Liver (tissue), 9 donors: ENCODE results near the gene PXMP4. TPM values are rescaled to one million over a fixed set of nuclear protein-coding genes. Genes with fewer than 3 reads are reported as not detected.

ENCODE experiments used
- DNase-seq: peaks from one replicate; pipeline ENCODE4 v3.0.0-alpha.2; 2017; ENCODE audit warnings: low spot score
- H3K27ac ChIP-seq, 2 donors: one replicate each; pipeline ENCODE4 v1.7.0; 2013; ENCODE audit warnings: inconsistent platforms in 2 of 2, low read length in 2 of 2, control low read depth in 1 of 2, low read depth in 1 of 2, mild to moderate bottlenecking in 1 of 2
- H3K27me3 ChIP-seq, 4 donors: one replicate each; pipeline versions ENCODE4 v1.6.1 to v1.7.0; 2013; ENCODE audit warnings: low read length in 3 of 4, inconsistent platforms in 1 of 4, mild to moderate bottlenecking in 1 of 4, moderate library complexity in 1 of 4; ENCODE audit not compliant: control insufficient read depth in 4 of 4, insufficient read depth in 4 of 4
- H3K36me3 ChIP-seq, 4 donors: one replicate each; pipeline versions ENCODE4 v1.6.1 to v1.7.0; 2013; ENCODE audit warnings: low read length in 3 of 4, mild to moderate bottlenecking in 3 of 4, low read depth in 1 of 4, moderate library complexity in 1 of 4; ENCODE audit not compliant: control insufficient read depth in 4 of 4, insufficient read depth in 3 of 4
- H3K4me1 ChIP-seq, 4 donors: one replicate each; pipeline versions ENCODE4 v1.6.1 to v1.7.0; 2013; ENCODE audit warnings: low read length in 3 of 4, mild to moderate bottlenecking in 3 of 4, moderate library complexity in 1 of 4; ENCODE audit not compliant: control insufficient read depth in 4 of 4, insufficient read depth in 4 of 4
- H3K4me3 ChIP-seq, 3 donors: one replicate each; pipeline versions ENCODE4 v1.6.1 to v1.7.0; 2013; ENCODE audit warnings: low read length in 3 of 3, control low read depth in 1 of 3, low read depth in 1 of 3, mild to moderate bottlenecking in 1 of 3
- H3K9ac ChIP-seq, 2 donors: one replicate each; pipeline ENCODE4 v1.7.0; 2013; ENCODE audit warnings: low read length in 2 of 2, mild to moderate bottlenecking in 2 of 2, moderate library complexity in 2 of 2, control low read depth in 1 of 2, low read depth in 1 of 2
- H3K9me3 ChIP-seq, 4 donors: one replicate each; pipeline versions ENCODE4 v1.6.1 to v1.7.0; 2013; ENCODE audit warnings: low read length in 3 of 4; ENCODE audit not compliant: control insufficient read depth in 4 of 4
- EGR1 ChIP-seq, 2 donors: IDR thresholded peaks; 2 replicates each; pipeline ENCODE4 v1.6.1; 2016 to 2018; ENCODE audit warnings: antibody characterized with exemption in 2 of 2, low read depth in 2 of 2
- FOXA1 ChIP-seq: IDR thresholded peaks from 2 replicates; pipeline ENCODE4 v1.6.1; 2016; ENCODE audit warnings: antibody characterized with exemption
- GABPA ChIP-seq, 2 donors: IDR thresholded peaks in 1 of 2; conservative IDR thresholded peaks in 1 of 2; 2 replicates each; pipeline ENCODE4 v1.6.1; 2016; ENCODE audit warnings: antibody characterized with exemption in 2 of 2, mild to moderate bottlenecking in 1 of 2, moderate library complexity in 1 of 2
- HNF4G ChIP-seq: IDR thresholded peaks from 2 replicates; pipeline ENCODE4 v1.6.1; 2016; ENCODE audit warnings: antibody characterized with exemption
- JUND ChIP-seq, 2 donors: IDR thresholded peaks; 2 replicates each; pipeline ENCODE4 v1.6.1; 2016; ENCODE audit warnings: antibody characterized with exemption in 2 of 2
- MAX ChIP-seq: IDR thresholded peaks from 2 replicates; pipeline ENCODE4 v1.6.1; 2016; ENCODE audit warnings: antibody characterized with exemption
- RAD21 ChIP-seq, 2 donors: IDR thresholded peaks; 2 replicates each; pipeline ENCODE4 v1.6.1; 2016; ENCODE audit warnings: antibody characterized with exemption in 2 of 2, mild to moderate bottlenecking in 2 of 2
- SP1 ChIP-seq: IDR thresholded peaks from 2 replicates; pipeline ENCODE4 v1.6.1; 2018; ENCODE audit warnings: antibody characterized with exemption, mild to moderate bottlenecking
- TAF1 ChIP-seq: conservative IDR thresholded peaks from 2 replicates; pipeline ENCODE4 v1.6.1; 2016; ENCODE audit warnings: antibody characterized with exemption, mild to moderate bottlenecking
- ZBTB33 ChIP-seq: IDR thresholded peaks from 2 replicates; pipeline ENCODE4 v1.6.1; 2016; ENCODE audit warnings: antibody characterized with exemption
- WGBS: extraction: QIAGEN DNeasy Blood & Tissue Kit; methylation state at CpG from one replicate; pipeline ENCODE4 v1.1.7; 2013; 5-methylcytosine and 5-hydroxymethylcytosine counted together
- polyA plus RNA-seq, 2 donors: library from polyadenylated mRNA; stranded (reverse) in 1 of 2; unstranded in 1 of 2; fragments of 200-250 nt in 1 of 2; fragments of >200 nt in 1 of 2; fragmentation: Nextera tagmentation in 1 of 2; extraction: Ambion mirVana in 1 of 2; gene quantifications; one replicate each; pipeline versions ENCODE4 v1.2.1 to v1.2.3, GENCODE V29; 2013 to 2015
- total RNA-seq, 2 donors: library from RNA; depleted of rRNA; stranded (reverse); fragments of >200 nt; gene quantifications; one replicate each; pipeline ENCODE4 v1.2.3, GENCODE V29; 2014
- TF ChIP-seq, protein P1 (sequence below): IDR thresholded peaks from 2 replicates; pipeline ENCODE4 v1.6.1; 2016; ENCODE audit warnings: antibody characterized with exemption
- donor health status: healthy.
- donor health status: healthy.
- donor health status: healthy.
- donor health status: healthy.
- donor health status: healthy.

The PXMP4 gene
- total and polyA plus RNA-seq, 4 donors, result 5.5 to 16.0 (median 9.3) TPM

DNA sequence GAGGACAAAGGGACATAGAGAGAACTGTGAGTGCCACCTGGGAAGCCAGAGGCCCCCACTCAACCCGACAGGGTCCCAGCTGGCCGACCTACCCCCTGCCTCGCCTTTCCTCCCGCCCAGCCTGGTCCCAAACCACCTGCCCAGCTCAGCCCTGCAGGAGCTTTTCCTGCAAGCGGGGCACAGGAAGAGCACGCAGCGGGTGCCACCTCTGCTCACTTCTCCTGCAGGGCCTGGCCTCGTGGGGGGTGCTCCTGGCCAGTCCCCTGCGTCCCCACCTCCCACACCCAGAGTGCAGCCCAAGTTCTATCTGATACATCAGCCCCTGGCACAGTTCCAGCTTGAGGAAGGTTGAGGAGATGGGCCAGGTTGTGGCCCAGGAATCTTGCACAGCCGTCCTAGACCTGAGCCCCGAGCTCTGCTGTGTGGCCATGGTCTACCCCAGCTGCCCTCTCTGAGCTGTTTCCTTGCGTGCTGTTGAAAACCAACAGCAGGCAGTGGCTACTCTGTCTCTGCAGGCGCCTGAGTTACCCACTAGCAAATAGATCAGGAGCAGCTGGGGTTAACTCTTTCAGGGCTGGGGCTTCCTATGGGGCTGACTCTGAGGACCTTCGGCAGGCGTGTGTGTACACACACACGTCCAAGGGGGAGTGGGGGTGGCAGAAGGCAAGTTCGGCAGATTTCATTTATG is 47.5 kb downstream of the PXMP4 start:
- Histone ChIP-seq H3K4me1 (peaks cover 7 to 31% (median 15%) of the 10 kb centered on the region in 4 donors), H3K36me3 (peaks cover 0 to 4% (median 0%) of the 10 kb centered on the region in 4 donors), H3K27ac (no peak overlapping the region), H3K9me3 (no peaks in the 10 kb centered on the region), H3K9ac (no peak overlapping the region), H3K27me3 (no peaks in the 10 kb centered on the region), H3K4me3 (no peak overlapping the region)
- no peak for DNase-seq
- no peak for TF ChIP-seq GABPA (IDR thresholded peaks at IDR 0.05 in 1 of 2, conservative IDR thresholded peaks at IDR 0.05 in 1 of 2)
- no peak for TF ChIP-seq HNF4G
- TF ChIP-seq, protein P1, sequence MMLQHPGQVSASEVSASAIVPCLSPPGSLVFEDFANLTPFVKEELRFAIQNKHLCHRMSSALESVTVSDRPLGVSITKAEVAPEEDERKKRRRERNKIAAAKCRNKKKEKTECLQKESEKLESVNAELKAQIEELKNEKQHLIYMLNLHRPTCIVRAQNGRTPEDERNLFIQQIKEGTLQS, result no peak
- TF ChIP-seq FOXA1, result no peak
- TF ChIP-seq RAD21 (IDR thresholded peaks at IDR 0.05), result no peak
- no peak for TF ChIP-seq SP1
- TF ChIP-seq EGR1 (IDR thresholded peaks at IDR 0.05; ENCODE audit: low read depth in 2 of 2), result no peak
- WGBS, result 81% methylated on average over 17 of the region's 17 CpGs

DNA sequence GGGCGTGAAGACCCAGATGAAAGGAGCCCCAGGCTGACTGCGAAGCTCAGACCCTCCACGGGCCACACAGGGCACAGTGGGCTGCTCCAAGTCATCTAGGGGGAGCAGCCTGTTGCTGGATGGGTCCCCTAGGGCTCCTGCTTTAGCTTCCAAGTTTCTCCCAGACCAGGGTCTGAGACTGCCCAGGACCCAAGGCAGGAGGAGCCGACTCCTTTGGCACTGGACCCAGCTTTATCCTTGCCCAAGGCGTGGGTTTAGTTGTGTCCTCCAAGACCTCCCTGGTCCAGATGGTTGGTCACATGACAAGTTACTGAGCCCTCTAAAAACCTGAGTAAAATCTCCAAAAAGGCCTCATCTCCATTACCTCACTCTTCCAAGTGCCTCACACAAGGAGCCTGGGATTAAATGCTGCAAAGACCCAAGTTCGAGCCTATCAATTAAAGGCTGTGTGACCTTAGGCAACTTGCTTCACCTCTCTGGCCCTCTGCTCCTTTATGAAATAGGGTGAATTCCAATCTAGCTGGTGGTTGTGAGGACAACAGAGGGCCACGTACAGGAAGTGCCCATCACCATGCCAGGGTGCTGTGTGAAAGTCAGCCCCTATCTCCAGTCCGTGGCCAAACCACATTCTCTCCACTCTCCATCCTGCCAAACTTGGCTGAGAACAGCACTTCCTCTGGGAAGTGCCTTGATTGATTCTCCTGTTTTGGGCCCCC is 48.4 kb downstream of the PXMP4 start:
- Histone ChIP-seq H3K4me1 (peaks cover 7 to 40% (median 19%) of the 10 kb centered on the region in 4 donors), H3K27ac (no peak overlapping the region), H3K9me3 (no peaks in the 10 kb centered on the region), H3K27me3 (no peaks in the 10 kb centered on the region), H3K4me3 (no peak overlapping the region), H3K9ac (no peak overlapping the region), H3K36me3 (peaks cover 0 to 4% (median 0%) of the 10 kb centered on the region in 4 donors)
- TF ChIP-seq FOXA1, result no peak
- TF ChIP-seq MAX, result no peak
- no peak for TF ChIP-seq TAF1
- no peak for TF ChIP-seq ZBTB33
- TF ChIP-seq SP1, result no peak
- TF ChIP-seq RAD21 (IDR thresholded peaks at IDR 0.05), result no peak
- TF ChIP-seq JUND (IDR thresholded peaks at IDR 0.05), result no peak
- 90% methylated on average over 8 of the region's 8 CpGs for WGBS
- no peak for DNase-seq

DNA sequence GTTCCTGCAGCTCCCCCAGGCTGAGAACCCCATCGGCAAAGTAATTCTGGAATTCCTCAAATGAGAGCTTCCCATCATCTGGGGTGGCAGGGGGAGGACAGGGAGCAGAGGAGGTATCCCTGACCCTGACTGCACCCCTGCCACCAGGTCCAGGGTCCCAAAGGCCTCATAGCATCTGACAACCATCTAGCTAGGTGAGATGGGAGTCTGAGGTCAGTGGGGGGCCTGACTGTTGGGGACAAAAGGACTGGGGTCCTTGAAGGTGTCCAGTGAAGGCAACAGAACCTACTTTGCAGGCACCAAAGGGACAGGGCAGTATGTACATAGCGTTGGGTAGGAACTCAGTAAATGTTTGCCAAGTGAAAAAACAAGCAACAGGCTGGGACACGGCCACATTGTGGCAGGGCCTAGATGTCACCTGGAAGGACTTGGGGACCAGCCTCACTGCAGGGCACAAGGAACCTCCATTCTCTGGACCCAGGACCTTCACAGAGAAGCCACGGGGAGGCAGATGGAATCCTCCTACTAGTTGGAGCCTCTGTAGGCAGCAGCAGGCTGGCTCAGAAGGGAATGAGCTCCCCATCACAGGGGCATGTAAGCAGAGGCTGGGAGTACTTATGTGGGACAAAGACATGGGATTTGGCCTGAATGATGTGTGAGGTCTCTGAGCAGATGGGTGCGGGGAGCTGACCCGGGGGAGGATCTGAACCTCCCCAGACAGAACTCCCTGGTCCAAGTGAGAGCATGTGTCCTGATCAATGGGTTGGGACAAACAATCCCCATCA is 49.2 kb downstream of the PXMP4 start:
- no peaks in the 10 kb centered on the region for H3K9me3 ChIP-seq
- no peak overlapping the region for H3K4me3 ChIP-seq
- TF ChIP-seq EGR1 (IDR thresholded peaks at IDR 0.05; ENCODE audit: low read depth in 2 of 2) (no peak), MAX (no peak)
- peaks cover 0 to 4% (median 0%) of the 10 kb centered on the region in 4 donors for H3K36me3 ChIP-seq
- no peak for DNase-seq
- 77% methylated on average over 6 of the region's 6 CpGs for WGBS
- no peaks in the 10 kb centered on the region for H3K27me3 ChIP-seq
- peaks cover 7 to 47% (median 23%) of the 10 kb centered on the region in 4 donors for H3K4me1 ChIP-seq
- H3K27ac ChIP-seq, result no peak overlapping the region
- H3K9ac ChIP-seq, result no peak overlapping the region
